K562 treated with DMSO at 1 percent for 12 hours (cell line): Measurements from ENCODE around the gene IGDCC3. TPM values are rescaled to one million over a fixed set of nuclear protein-coding genes. Genes with fewer than 3 reads are reported as not detected.

ENCODE experiments used
- total RNA-seq: library from RNA; unstranded; fragments of 300-600 nt; gene quantifications from 2 replicates; pipeline ENCODE4 v1.2.3, GENCODE V29; 2022; ENCODE audit not compliant: insufficient read depth

The IGDCC3 gene
- not detected in 2 replicates for total RNA-seq

GRCh38 chr15:65377976-65378366 is at the start of gene IGDCC3:
IGDCC3 (minus strand) TSS chr15:65378002; CDS start chr15:65377788, 214 bp downstream.

GRCh38 chr15:65304381-65305149 is 73.2 kb downstream of the IGDCC3 start, which contains the start of gene RNU5B-1:
RNU5B-1 (plus strand) TSS chr15:65304677.

GRCh38 chr15:65286704-65287519 is 90.9 kb downstream of the IGDCC3 start, which contains the start of gene PARP16:
PARP16 (minus strand) TSS chr15:65286883; CDS start chr15:65286426, 457 bp downstream.

Other genes with a start within 250 kb of the IGDCC3 start
- 24.1 and 42.2 TPM in 2 replicates for gene PDCD7, start 244.2 kb downstream of the IGDCC3 start, total RNA-seq
- gene CLPX, start 192.7 kb downstream of the IGDCC3 start, total RNA-seq = 13.3 and 43.4 TPM in 2 replicates
- gene CILP, start 166.5 kb downstream of the IGDCC3 start, total RNA-seq = not detected in 2 replicates
- gene PARP16, start 91.1 kb downstream of the IGDCC3 start, total RNA-seq = 11.2 and 21.3 TPM in 2 replicates
- gene RNU5A-1, start 82.0 kb downstream of the IGDCC3 start, total RNA-seq = not detected in 2 replicates
- gene RNU5B-1, start 73.3 kb downstream of the IGDCC3 start, total RNA-seq = not detected in 2 replicates
- not detected in 2 replicates for gene IGDCC4, start 44.9 kb upstream of the IGDCC3 start, total RNA-seq
- gene DPP8, start 139.7 kb upstream of the IGDCC3 start, total RNA-seq = 8.0 and 18.7 TPM in 2 replicates
- 26.2 and 52.7 TPM in 2 replicates for gene HACD3, start 152.5 kb upstream of the IGDCC3 start, total RNA-seq
- 23.7 and 42.2 TPM in 2 replicates for gene INTS14, start 233.1 kb upstream of the IGDCC3 start, total RNA-seq
- gene SLC24A1, start 243.9 kb upstream of the IGDCC3 start, total RNA-seq = 4.1 and 6.7 TPM in 2 replicates